ENCODE data around the gene CD36. TPM values are rescaled to one million over a fixed set of nuclear protein-coding genes. Genes with fewer than 3 reads are reported as not detected.

The CD36 gene
- total and polyA plus RNA-seq, 2 of the 8 experiments (the other 6 are each of a cell fraction or from before 2014, with no cell fraction given) = 0.33 to 0.60 TPM

DNA sequence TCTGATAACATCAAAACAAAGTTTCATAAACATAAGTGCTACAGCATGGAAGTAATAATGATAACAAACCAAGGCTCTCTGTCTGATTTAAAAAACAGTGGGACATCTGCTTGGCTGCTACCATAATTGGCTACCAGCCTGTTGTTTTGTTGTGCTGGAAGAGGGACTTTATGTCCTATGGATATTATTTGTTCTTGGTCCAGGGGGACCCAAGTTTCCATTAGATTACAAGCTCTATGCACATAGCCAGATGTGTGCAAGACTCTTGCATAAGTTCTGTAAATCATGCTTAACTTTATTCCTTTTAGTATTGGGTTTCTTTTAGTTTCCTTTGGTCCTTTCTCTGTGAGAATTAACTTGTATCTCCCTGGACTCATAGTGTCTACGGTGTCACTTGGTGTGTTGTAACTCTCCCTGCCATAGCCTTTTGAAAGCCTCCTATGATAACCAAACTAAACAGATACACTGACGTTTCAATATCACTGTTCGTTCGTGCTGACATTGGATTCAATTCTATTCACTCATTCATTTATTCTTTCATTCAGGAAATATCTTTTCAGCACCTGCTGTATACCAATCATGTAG is 41.4 kb upstream of the CD36 start:
- no peak overlapping the region for H3K4ac ChIP-seq (replicated peaks; ENCODE audit: insufficient read length, low read depth, low read length)
- H3K18ac ChIP-seq (ENCODE audit: extremely low read depth, low read length) = no peak overlapping the region
- no peak overlapping the region for H2BK5ac ChIP-seq (ENCODE audit: low read depth, low read length)
- no peaks in the 10 kb centered on the region for H3K36me3 ChIP-seq (ENCODE audit: control insufficient read depth in 2 of 4, insufficient read depth in 4 of 4, low read length in 3 of 4)
- no peak overlapping the region for H4K8ac ChIP-seq (ENCODE audit: extremely low read depth, insufficient read depth, low read length)
- no peak overlapping the region for H3K14ac ChIP-seq (ENCODE audit: insufficient read length)
- H3K9ac ChIP-seq (replicated peaks in 1 of 4; ENCODE audit: extremely low read depth in 1 of 4, low read depth in 3 of 4, low read length in 3 of 4) = no peak overlapping the region
- H4K5ac ChIP-seq (ENCODE audit: insufficient read length, low read depth, low read length) = no peak overlapping the region
- no peak for DNase-seq (ENCODE audit: low read depth in 1 of 2, low spot score in 2 of 2)
- no peak overlapping the region for H2BK20ac ChIP-seq (ENCODE audit: low read length)
- H3K4me3 ChIP-seq (ENCODE audit: extremely low read depth in 1 of 4, insufficient read depth in 2 of 4, low read depth in 3 of 4, low read length in 4 of 4) = no peak overlapping the region
- H4K91ac ChIP-seq (replicated peaks; ENCODE audit: insufficient read length, low read length) = no peak overlapping the region
- no peaks in the 10 kb centered on the region for H3K79me1 ChIP-seq (ENCODE audit: low read depth, low read length)
- H4K20me1 ChIP-seq (replicated peaks in 1 of 2; ENCODE audit: control insufficient read depth in 1 of 2, insufficient read depth in 2 of 2, low read length in 2 of 2) = no peaks in the 10 kb centered on the region
- no peak overlapping the region for H3K23ac ChIP-seq (ENCODE audit: insufficient read length)
- H3K4me1 ChIP-seq (replicated peaks in 1 of 4; ENCODE audit: control insufficient read depth in 3 of 4, insufficient read depth in 4 of 4, low read length in 3 of 4) = no peaks in the 10 kb centered on the region
- no peak for FAIRE-seq
- no peaks in the 10 kb centered on the region for H3K79me2 ChIP-seq (ENCODE audit: control insufficient read depth in 1 of 2, insufficient read depth in 2 of 2, low read length in 2 of 2)
- H3K9me3 ChIP-seq (ENCODE audit: insufficient read depth in 2 of 2, low read depth in 1 of 2, low read length in 1 of 2) = no peaks in the 10 kb centered on the region
- H3K23me2 ChIP-seq (ENCODE audit: low read depth, low read length) = no peaks in the 10 kb centered on the region
- H3K4me2 ChIP-seq (ENCODE audit: insufficient read depth in 1 of 2, low read depth in 2 of 2, low read length in 2 of 2) = no peak overlapping the region
- no peak overlapping the region for H2AK5ac ChIP-seq (ENCODE audit: low read depth, low read length)
- ChIA-PET CTCF (ENCODE audit: partially characterized antibody) (interaction anchor here (0.9 kb wide), 1 partner anchor 8 kb away, joined by 3 read pairs; no protein-coding TSS in a partner anchor), POLR2A (ENCODE audit: partially characterized antibody) (no interaction called here)
- no peak overlapping the region for H2AFZ ChIP-seq (ENCODE audit: low read length)
- no peak overlapping the region for H2BK120ac ChIP-seq (replicated peaks; ENCODE audit: low read depth, low read length)
- H2BK15ac ChIP-seq (ENCODE audit: low read length) = no peak overlapping the region
- no peak overlapping the region for H2BK12ac ChIP-seq (ENCODE audit: low read depth, low read length)
- H3K27me3 ChIP-seq (replicated peaks in 1 of 4; ENCODE audit: control insufficient read depth in 3 of 4, extremely low read depth in 1 of 4, insufficient read depth in 3 of 4, low read length in 3 of 4) = no peaks in the 10 kb centered on the region
- WGBS, 2 experiments (ENCODE audit: extremely low coverage in 1 of 2, insufficient coverage in 1 of 2, insufficient read length in 1 of 2, insufficient replicate concordance in 2 of 2, low coverage in 1 of 2, low lambda C conversion rate in 2 of 2, missing lambda C conversion rate in 1 of 2) = 86% methylated on average over 4 of the region's 4 CpGs; no CpG with 5 or more reads in 1 of the 2 experiments
- no peak overlapping the region for H3K56ac ChIP-seq (replicated peaks; ENCODE audit: insufficient read length, low read depth, low read length)
- no peak overlapping the region for H3K27ac ChIP-seq (ENCODE audit: low read depth, low read length)

Measured in H1 (cell line).